HL-60 (cell line): ENCODE measurements around the gene PSMD8.

Experiments used
- DNase-seq, 2 experiments: peaks; one replicate each; pipeline ENCODE4 v3.0.0-alpha.2; 2010 to 2020; ENCODE audit warnings: low read depth in 1 of 2, low spot score in 1 of 2
- H3K27ac ChIP-seq: fragments of 250-450 bp; sonication (Bioruptor Pico); replicated peaks from 2 replicates; pipeline ENCODE4 v1.5.1; 2020; ENCODE audit warnings: mild to moderate bottlenecking, moderate library complexity
- H3K27me3 ChIP-seq: fragments of 250-450 bp; sonication (Bioruptor Pico); 2 replicates; pipeline ENCODE4 v1.5.1; 2021; ENCODE audit warnings: mild to moderate bottlenecking, moderate library complexity; ENCODE audit not compliant: insufficient read depth, poor library complexity, severe bottlenecking
- H3K4me3 ChIP-seq: replicated peaks from 2 replicates; pipeline ENCODE4 v1.5.1; 2011; ENCODE audit warnings: mild to moderate bottlenecking, control low read depth, low read length; ENCODE audit not compliant: insufficient read depth
- GABPA ChIP-seq: IDR thresholded peaks from 2 replicates; pipeline ENCODE4 v1.6.1; 2012; ENCODE audit warnings: low read depth
- POLR2AphosphoS5 ChIP-seq: IDR thresholded peaks from 2 replicates; pipeline ENCODE4 v1.6.1; 2012; ENCODE audit warnings: low read depth
- SPI1 ChIP-seq: IDR thresholded peaks from 2 replicates; pipeline ENCODE4 v1.6.1; 2012; ENCODE audit warnings: low read depth, mild to moderate bottlenecking, borderline replicate concordance
- TF ChIP-seq, protein P1 (sequence below): IDR thresholded peaks from 2 replicates; pipeline ENCODE4 v1.6.1; 2012; ENCODE audit warnings: low read depth; ENCODE audit not compliant: insufficient replicate concordance
- TF ChIP-seq, protein P2 (sequence below): IDR thresholded peaks from one replicate; pipeline ENCODE4 v1.5.1; 2011; ENCODE audit warnings: low read length, control low read depth, inconsistent platforms; ENCODE audit not compliant: insufficient read depth

Gene PSMD8

DNA sequence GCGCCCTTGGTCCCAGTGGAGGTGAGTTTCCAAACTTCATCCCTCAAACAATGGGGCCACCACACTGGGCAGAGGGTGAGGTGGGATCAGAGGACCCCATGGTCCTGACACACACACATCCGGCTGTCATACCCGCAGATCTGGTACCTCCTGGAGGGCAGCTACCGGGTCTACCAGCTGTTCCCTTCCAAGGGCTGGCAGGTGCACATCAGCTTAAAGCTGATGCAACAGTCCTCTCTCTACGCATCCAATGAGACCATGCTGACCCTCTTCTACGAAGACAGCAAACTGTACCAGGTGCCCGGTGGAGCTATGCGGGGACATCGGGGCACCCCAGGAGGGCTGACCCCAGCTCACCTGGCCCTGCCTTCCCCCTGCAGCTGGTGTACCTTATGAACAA, 14.0 kb upstream of the PSMD8 start:
- H3K4me3 ChIP-seq, result no peak overlapping the region
- peaks cover 29% of the 10 kb centered on the region for H3K27me3 ChIP-seq
- TF ChIP-seq GABPA (no peak), SPI1 (no peak), POLR2AphosphoS5 (no peak)
- TF ChIP-seq, protein P1, sequence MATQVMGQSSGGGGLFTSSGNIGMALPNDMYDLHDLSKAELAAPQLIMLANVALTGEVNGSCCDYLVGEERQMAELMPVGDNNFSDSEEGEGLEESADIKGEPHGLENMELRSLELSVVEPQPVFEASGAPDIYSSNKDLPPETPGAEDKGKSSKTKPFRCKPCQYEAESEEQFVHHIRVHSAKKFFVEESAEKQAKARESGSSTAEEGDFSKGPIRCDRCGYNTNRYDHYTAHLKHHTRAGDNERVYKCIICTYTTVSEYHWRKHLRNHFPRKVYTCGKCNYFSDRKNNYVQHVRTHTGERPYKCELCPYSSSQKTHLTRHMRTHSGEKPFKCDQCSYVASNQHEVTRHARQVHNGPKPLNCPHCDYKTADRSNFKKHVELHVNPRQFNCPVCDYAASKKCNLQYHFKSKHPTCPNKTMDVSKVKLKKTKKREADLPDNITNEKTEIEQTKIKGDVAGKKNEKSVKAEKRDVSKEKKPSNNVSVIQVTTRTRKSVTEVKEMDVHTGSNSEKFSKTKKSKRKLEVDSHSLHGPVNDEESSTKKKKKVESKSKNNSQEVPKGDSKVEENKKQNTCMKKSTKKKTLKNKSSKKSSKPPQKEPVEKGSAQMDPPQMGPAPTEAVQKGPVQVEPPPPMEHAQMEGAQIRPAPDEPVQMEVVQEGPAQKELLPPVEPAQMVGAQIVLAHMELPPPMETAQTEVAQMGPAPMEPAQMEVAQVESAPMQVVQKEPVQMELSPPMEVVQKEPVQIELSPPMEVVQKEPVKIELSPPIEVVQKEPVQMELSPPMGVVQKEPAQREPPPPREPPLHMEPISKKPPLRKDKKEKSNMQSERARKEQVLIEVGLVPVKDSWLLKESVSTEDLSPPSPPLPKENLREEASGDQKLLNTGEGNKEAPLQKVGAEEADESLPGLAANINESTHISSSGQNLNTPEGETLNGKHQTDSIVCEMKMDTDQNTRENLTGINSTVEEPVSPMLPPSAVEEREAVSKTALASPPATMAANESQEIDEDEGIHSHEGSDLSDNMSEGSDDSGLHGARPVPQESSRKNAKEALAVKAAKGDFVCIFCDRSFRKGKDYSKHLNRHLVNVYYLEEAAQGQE, result no peak
- TF ChIP-seq, protein P2, sequence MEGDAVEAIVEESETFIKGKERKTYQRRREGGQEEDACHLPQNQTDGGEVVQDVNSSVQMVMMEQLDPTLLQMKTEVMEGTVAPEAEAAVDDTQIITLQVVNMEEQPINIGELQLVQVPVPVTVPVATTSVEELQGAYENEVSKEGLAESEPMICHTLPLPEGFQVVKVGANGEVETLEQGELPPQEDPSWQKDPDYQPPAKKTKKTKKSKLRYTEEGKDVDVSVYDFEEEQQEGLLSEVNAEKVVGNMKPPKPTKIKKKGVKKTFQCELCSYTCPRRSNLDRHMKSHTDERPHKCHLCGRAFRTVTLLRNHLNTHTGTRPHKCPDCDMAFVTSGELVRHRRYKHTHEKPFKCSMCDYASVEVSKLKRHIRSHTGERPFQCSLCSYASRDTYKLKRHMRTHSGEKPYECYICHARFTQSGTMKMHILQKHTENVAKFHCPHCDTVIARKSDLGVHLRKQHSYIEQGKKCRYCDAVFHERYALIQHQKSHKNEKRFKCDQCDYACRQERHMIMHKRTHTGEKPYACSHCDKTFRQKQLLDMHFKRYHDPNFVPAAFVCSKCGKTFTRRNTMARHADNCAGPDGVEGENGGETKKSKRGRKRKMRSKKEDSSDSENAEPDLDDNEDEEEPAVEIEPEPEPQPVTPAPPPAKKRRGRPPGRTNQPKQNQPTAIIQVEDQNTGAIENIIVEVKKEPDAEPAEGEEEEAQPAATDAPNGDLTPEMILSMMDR, result no peak
- no peak for DNase-seq
- no peak overlapping the region for H3K27ac ChIP-seq

DNA sequence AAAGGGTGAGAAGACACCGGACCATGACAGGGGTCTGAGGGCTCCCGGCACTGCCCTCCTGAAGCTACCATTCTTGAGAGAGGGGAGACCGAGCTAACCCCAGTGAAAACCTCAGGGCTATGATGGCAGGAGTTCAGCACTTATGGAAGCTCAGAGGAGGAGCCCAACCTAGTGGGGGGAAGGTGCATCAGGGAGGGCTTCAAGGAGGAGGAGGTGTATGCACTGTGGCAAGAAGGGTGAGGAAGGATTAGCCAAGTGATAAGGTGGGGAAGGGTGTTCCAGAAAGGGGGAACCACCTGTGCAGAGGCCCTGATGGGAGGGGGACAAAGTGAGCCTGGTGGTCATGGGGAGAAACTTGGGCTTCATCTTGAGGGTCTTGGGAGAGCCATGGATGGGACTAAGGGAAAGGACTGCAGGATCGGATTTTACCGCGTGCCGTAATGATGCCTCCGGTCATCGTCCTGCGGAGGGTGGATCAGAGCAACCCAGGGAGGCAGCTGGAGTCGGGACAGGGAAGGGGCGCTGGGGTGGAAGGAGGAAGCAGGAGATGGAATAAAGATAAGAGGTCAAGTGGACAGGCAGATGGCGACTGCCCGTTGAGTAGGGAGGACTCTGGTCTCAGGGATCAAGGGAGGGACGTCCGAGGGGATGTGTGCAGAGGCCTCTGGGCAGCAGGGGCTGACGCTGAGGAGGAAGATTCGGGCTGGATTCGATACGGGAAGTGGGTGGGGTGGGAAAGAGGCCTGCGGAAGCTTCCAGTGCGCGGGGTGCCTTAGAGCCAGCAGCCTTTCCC, 13.3 kb upstream of the PSMD8 start:
- DNase-seq, result no peak
- peaks cover 29% of the 10 kb centered on the region for H3K27me3 ChIP-seq
- TF ChIP-seq GABPA (no peak), SPI1 (no peak), POLR2AphosphoS5 (no peak)
- TF ChIP-seq, protein P1, result no peak
- TF ChIP-seq, protein P2, result no peak
- peak overlapping the region; percentile 55 for H3K4me3 ChIP-seq
- H3K27ac ChIP-seq, result no peak overlapping the region

DNA sequence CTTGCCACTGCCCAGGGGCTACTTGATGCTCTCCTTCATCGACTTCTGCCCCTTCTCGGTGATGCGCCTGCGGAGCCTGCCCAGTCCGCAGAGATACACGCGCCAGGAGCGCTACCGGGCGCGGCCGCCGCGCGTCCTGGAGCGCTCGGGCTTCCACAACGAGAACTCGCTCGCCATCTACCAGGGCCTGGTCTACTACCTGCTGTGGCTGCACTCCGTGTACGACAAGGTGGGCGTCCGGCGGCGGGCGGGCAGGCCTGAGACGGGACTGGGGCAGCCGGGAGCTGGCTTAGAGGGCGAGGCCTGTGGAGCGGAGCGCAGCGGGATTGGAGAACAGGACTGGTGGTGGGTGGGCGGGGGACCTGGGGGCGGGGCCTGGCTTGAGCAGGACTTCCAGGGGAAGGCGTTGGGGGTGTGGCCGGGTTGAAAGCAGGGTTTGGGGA, 12.7 kb upstream of the PSMD8 start:
- peak overlapping the region; percentile 55 for H3K4me3 ChIP-seq
- TF ChIP-seq GABPA (no peak), SPI1 (no peak), POLR2AphosphoS5 (no peak)
- TF ChIP-seq, protein P2, result no peak
- TF ChIP-seq, protein P1, result no peak
- H3K27me3 ChIP-seq, result peaks cover 29% of the 10 kb centered on the region
- peak in 1 of 2 experiments; percentile 42 for DNase-seq
- H3K27ac ChIP-seq, result no peak overlapping the region
